OCI-LY7 (cell line): ENCODE results near the gene THAP11. TPM values are rescaled to one million over a fixed set of nuclear protein-coding genes. Genes with fewer than 3 reads are reported as not detected.

Experiments used
- BruUV-seq: library from RNA; stranded (reverse); fragments of 400-500 nt; replicated peaks from 2 replicates; lab custom pipeline; 2021; lab: Mats Ljungman, UMichigan
- CTCF ChIA-PET: fragments of 300-600 bp; sonication (Branson Sonifier 250); formaldehyde crosslinking; loops from one replicate; lab custom pipeline; 2022; ENCODE audit warnings: antibody characterized with exemption; ENCODE audit not compliant: unreplicated experiment; lab: Charles Lee
- POLR2A ChIA-PET: fragments of 300-600 bp; sonication (Branson Sonifier 250); formaldehyde crosslinking; loops from one replicate; lab custom pipeline; 2022; ENCODE audit warnings: antibody characterized with exemption; lab: Charles Lee
- DNase-seq: peaks from one replicate; pipeline ENCODE4 v3.0.0-alpha.2; 2015; ENCODE audit warnings: low spot score
- H2AFZ ChIP-seq: fragments of 200-600 bp; sonication (generic), shearing (Covaris generic); 2 replicates; pipeline ENCODE4 v1.6.1; 2014; ENCODE audit warnings: mild to moderate bottlenecking, antibody characterized with exemption, low read length, moderate library complexity
- H3K27ac ChIP-seq: fragments of 200-600 bp; sonication (generic); 2 replicates; pipeline ENCODE4 v1.5.1; 2014; ENCODE audit warnings: mixed run types, low read depth, mild to moderate bottlenecking, moderate library complexity, low read length, inconsistent platforms; ENCODE audit not compliant: poor library complexity, severe bottlenecking
- H3K36me3 ChIP-seq: fragments of 200-600 bp; sonication (generic); 2 replicates; pipeline ENCODE4 v1.6.1; 2014; ENCODE audit warnings: mild to moderate bottlenecking, antibody characterized with exemption, low read length, moderate library complexity, mixed read lengths; ENCODE audit not compliant: insufficient read depth
- H3K4me1 ChIP-seq: fragments of 200-600 bp; sonication (generic); 2 replicates; pipeline ENCODE4 v1.5.1; 2014; ENCODE audit warnings: mild to moderate bottlenecking, low read length; ENCODE audit not compliant: insufficient read depth, poor library complexity, severe bottlenecking
- H3K4me2 ChIP-seq: fragments of 200-600 bp; sonication (generic); 2 replicates; pipeline ENCODE4 v1.6.1; 2014; ENCODE audit warnings: mild to moderate bottlenecking, low read length
- H3K4me3 ChIP-seq: fragments of 200-600 bp; sonication (generic); 2 replicates; pipeline ENCODE4 v1.5.1; 2014; ENCODE audit warnings: mild to moderate bottlenecking, low read depth, low read length; ENCODE audit not compliant: poor library complexity, severe bottlenecking
- H3K79me2 ChIP-seq: fragments of 200-600 bp; sonication (generic); 2 replicates; pipeline ENCODE4 v1.6.1; 2016; ENCODE audit warnings: low read depth, mild to moderate bottlenecking, low read length, moderate library complexity, mixed read lengths; ENCODE audit not compliant: insufficient read depth
- H3K9me2 ChIP-seq: fragments of 200-600 bp; sonication (generic); 2 replicates; pipeline ENCODE4 v1.6.1; 2016; ENCODE audit warnings: mild to moderate bottlenecking, low read length, mixed read lengths; ENCODE audit not compliant: insufficient read depth
- H3K9me3 ChIP-seq: fragments of 200-600 bp; sonication (generic); 2 replicates; pipeline ENCODE4 v1.6.1; 2014; ENCODE audit warnings: mild to moderate bottlenecking, mixed run types, low read length, mixed read lengths
- H4K20me1 ChIP-seq: fragments of 200-600 bp; sonication (generic); 2 replicates; pipeline ENCODE4 v1.6.1; 2014; ENCODE audit warnings: mild to moderate bottlenecking, antibody characterized with exemption, low read length, moderate library complexity, mixed read lengths; ENCODE audit not compliant: insufficient read depth
- EZH2phosphoT487 ChIP-seq: fragments of 200-600 bp; sonication (generic); IDR thresholded peaks from 2 replicates; pipeline ENCODE4 v1.6.1; 2018; ENCODE audit warnings: low read depth, borderline replicate concordance, mild to moderate bottlenecking, mixed run types, antibody characterized with exemption, low read length, moderate library complexity, mixed read lengths
- intact Hi-C: fragments of 100-400 bp; cut with micrococcal nuclease; formaldehyde crosslinking; loops from one replicate; pipeline ENCODE4 v1.10.0; 2022; ENCODE audit not compliant: unreplicated experiment
- total RNA-seq, 2 experiments: library from RNA; depleted of rRNA in 1 of 2; stranded (reverse); fragments of >200 nt in 1 of 2; shearing (Covaris generic) in 1 of 2; gene quantifications; 2 replicates each; pipeline ENCODE4 v1.2.3, GENCODE V29; 2014 to 2022
- TF ChIP-seq, protein P1 (sequence below): fragments of 200-600 bp; sonication (generic); conservative IDR thresholded peaks from 2 replicates; pipeline ENCODE4 v1.5.1; 2014; ENCODE audit warnings: mild to moderate bottlenecking, antibody characterized with exemption, low read length, moderate library complexity, mixed read lengths

The THAP11 gene
- total RNA-seq, 2 experiments from 2014 or later = 39.5 to 66.3 TPM

DNA sequence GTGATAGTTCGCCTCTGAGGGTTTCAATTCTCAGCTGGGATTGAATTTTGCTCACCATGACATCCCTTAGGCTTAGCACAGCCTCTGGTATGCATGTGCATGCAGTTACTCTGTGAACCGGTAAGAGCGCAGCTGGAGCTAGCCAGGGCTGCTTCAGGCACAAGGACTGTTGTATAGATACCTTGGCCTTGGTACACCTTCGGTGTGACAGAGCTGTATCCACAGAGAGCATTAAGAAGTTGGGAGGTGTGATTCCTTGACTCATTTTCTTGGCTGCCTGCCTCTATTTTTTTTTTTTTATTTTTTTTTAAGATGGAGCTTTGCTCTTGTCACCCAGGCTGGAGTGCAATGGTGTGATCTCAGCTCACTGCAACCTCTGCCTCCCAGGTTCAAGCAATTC is 2.4 kb downstream of the THAP11 start:
- CTCF ChIA-PET = interaction anchor here (0.6 kb wide), 1 partner anchor 24 kb away, joined by 5 read pairs; no protein-coding TSS in a partner anchor
- Histone ChIP-seq H3K79me2 (peaks cover 60% of the 10 kb centered on the region), H3K9me3 (no peaks in the 10 kb centered on the region), H3K27ac (no peak overlapping the region), H3K9me2 (no peaks in the 10 kb centered on the region), H3K36me3 (peaks cover 14% of the 10 kb centered on the region), H4K20me1 (peaks cover 16% of the 10 kb centered on the region; the same call in 1 of the 2 replicates), H3K4me2 (peak overlapping the region; percentile 98), H3K4me3 (peak overlapping the region; percentile 99), H3K4me1 (peaks cover 45% of the 10 kb centered on the region), H2AFZ (no peak overlapping the region)
- BruUV-seq = no TSS peak
- POLR2A ChIA-PET = interaction anchor here (0.6 to 1.2 kb wide), 7 partner anchors 8 to 1492 kb away, joined by 3 to 6 read pairs (median 3); no protein-coding TSS in a partner anchor
- DNase-seq = peak; percentile 23
- intact Hi-C loops = no loop called here
- TF ChIP-seq EZH2phosphoT487 = no peak
- TF ChIP-seq, protein P1, sequence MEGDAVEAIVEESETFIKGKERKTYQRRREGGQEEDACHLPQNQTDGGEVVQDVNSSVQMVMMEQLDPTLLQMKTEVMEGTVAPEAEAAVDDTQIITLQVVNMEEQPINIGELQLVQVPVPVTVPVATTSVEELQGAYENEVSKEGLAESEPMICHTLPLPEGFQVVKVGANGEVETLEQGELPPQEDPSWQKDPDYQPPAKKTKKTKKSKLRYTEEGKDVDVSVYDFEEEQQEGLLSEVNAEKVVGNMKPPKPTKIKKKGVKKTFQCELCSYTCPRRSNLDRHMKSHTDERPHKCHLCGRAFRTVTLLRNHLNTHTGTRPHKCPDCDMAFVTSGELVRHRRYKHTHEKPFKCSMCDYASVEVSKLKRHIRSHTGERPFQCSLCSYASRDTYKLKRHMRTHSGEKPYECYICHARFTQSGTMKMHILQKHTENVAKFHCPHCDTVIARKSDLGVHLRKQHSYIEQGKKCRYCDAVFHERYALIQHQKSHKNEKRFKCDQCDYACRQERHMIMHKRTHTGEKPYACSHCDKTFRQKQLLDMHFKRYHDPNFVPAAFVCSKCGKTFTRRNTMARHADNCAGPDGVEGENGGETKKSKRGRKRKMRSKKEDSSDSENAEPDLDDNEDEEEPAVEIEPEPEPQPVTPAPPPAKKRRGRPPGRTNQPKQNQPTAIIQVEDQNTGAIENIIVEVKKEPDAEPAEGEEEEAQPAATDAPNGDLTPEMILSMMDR = no peak

DNA sequence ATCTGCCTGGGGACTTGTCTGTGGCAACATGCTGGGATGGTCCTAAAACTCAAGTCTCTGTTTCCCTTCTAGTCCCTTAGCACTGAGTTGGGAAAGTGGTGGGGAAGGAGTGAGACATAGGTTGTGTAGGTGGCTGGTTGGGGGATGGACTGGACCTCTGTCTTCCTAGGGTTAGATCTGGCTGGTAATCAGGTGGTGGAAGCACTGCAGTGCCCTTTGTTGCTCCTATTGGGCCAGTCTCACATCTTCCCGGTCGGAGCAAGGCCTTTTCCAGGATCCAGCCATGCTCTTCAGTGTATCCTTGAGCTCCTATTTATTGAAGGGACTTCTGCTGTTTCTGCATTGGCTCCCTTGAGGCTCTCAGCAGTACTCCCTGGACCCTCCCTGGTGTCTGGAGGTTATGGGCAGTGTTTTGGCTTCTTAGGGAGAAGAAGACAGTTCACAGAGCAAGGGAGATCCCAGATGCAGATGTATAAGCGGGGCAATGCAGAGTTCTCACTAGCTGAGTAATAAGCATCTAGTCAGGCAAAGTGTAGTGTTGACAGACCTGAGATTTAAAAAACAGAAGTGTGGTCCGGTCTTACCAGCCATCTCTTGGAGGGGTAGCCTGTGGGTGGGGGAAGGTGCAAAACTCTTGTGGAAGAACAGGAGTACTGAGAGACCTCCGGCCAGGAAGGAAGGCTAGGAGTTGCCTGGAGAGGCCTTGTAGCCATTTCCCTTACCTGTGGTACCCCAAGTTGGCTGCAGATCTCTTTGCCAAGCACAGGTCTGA is 3.4 kb downstream of the THAP11 start:
- Histone ChIP-seq H3K4me1 (peaks cover 45% of the 10 kb centered on the region), H2AFZ (no peak overlapping the region; the same call in 1 of the 2 replicates), H4K20me1 (peaks cover 16% of the 10 kb centered on the region; the same call in 1 of the 2 replicates), H3K4me3 (peak overlapping the region; percentile 99), H3K79me2 (peaks cover 70% of the 10 kb centered on the region), H3K4me2 (peak overlapping the region; percentile 98), H3K9me3 (no peaks in the 10 kb centered on the region), H3K9me2 (no peaks in the 10 kb centered on the region), H3K27ac (peak overlapping the region; percentile 80), H3K36me3 (peaks cover 21% of the 10 kb centered on the region)
- no TSS peak for BruUV-seq
- DNase-seq = peak; percentile 31
- CTCF ChIA-PET = interaction anchor here (1.2 to 1.4 kb wide), 2 partner anchors 12 to 29 kb away, joined by 4 to 5 read pairs; no protein-coding TSS in a partner anchor
- TF ChIP-seq EZH2phosphoT487 = no peak
- TF ChIP-seq, protein P1 = no peak
- intact Hi-C loops = loop anchor here (1.0 kb wide), 2 partner anchors 27 to 324 kb away; no protein-coding TSS in a partner anchor
- POLR2A ChIA-PET = interaction anchor here (0.6 to 1.4 kb wide), 7 partner anchors 11 to 1022 kb away, joined by 3 to 7 read pairs (median 3); partner anchors contain the start of genes RANBP10 and TSNAXIP1
